K562 (cell line): ENCODE results near the gene GDF7. TPM values are rescaled to one million over a fixed set of nuclear protein-coding genes. Genes with fewer than 3 reads are reported as not detected.

Experiments
- ATAC-seq: fragments of 200-7000 bp; cut with Tn5 transposase; 3 replicates; pipeline ENCODE4 v1.9.1; 2020; ENCODE audit warnings: moderate library complexity
- BruUV-seq: library from RNA; stranded (reverse); fragments of 400-500 nt; replicated peaks from 2 replicates; lab custom pipeline; 2021; lab: Mats Ljungman, UMichigan
- CTCF ChIA-PET: fragments of 300-600 bp; formaldehyde crosslinking; extraction: SDS; loops from one replicate; lab custom pipeline; 2021; ENCODE audit warnings: low intra/inter-chr PET ratio; lab: Yijun Ruan, JAX
- POLR2A ChIA-PET: fragments of 300-600, 350-650 bp; sonication (Branson Sonifier 250); formaldehyde crosslinking; extraction: SDS; loops from one replicate; lab custom pipeline; 2021; ENCODE audit warnings: antibody characterized with exemption, inconsistent platforms; lab: Yijun Ruan, JAX
- DNase-seq, 4 experiments: peaks; one replicate each; pipeline versions ENCODE4 v3.0.0 to v3.0.0-alpha.2; 2011 to 2018; ENCODE audit warnings: low spot score in 3 of 4, mixed read lengths in 3 of 4; ENCODE audit errors: extremely low read depth in 1 of 4
- FAIRE-seq: peaks from 2 replicates; lab custom pipeline; 2011; peaks lifted over from hg19 to GRCh38; lab: Jason Lieb, UNC
- H2AFZ ChIP-seq: 2 replicates; pipeline ENCODE4 v1.6.0; 2011; ENCODE audit warnings: low read depth, low read length, control low read depth, inconsistent platforms
- H3K27ac ChIP-seq: fragments of 200-600 bp; 3 replicates; pipeline ENCODE4 v1.8.0; 2011; ENCODE audit warnings: low read depth, mild to moderate bottlenecking, control low read depth, inconsistent platforms, low read length, moderate library complexity, mixed read lengths; ENCODE audit errors: extremely low read depth
- H3K27me3 ChIP-seq, 2 experiments: fragments of 300-600 bp in 1 of 2; 2 replicates in 1 of 2; 3 replicates in 1 of 2; pipeline versions ENCODE4 v1.6.0 to v1.8.0; 2011; ENCODE audit warnings: inconsistent platforms in 2 of 2, low read length in 2 of 2, mild to moderate bottlenecking in 1 of 2, mixed read lengths in 1 of 2, moderate library complexity in 1 of 2; ENCODE audit not compliant: control insufficient read depth in 2 of 2, insufficient read depth in 2 of 2
- H3K36me3 ChIP-seq: fragments of 300-600 bp; 3 replicates; pipeline ENCODE4 v1.8.0; 2011; ENCODE audit warnings: mild to moderate bottlenecking, low read length, inconsistent platforms; ENCODE audit not compliant: control insufficient read depth, insufficient read depth
- H3K4me1 ChIP-seq, 2 experiments: fragments of 200-600 bp in 1 of 2; replicated peaks in 1 of 2; 2 replicates in 1 of 2; 3 replicates in 1 of 2; pipeline versions ENCODE4 v1.5.1 to v1.8.0; 2011; ENCODE audit warnings: inconsistent platforms in 2 of 2, low read length in 2 of 2, mild to moderate bottlenecking in 1 of 2, mixed read lengths in 1 of 2, moderate library complexity in 1 of 2; ENCODE audit not compliant: control insufficient read depth in 2 of 2, insufficient read depth in 2 of 2
- H3K4me2 ChIP-seq: 2 replicates; pipeline ENCODE4 v1.6.1; 2011; ENCODE audit warnings: low read length, control low read depth, inconsistent platforms, mixed read lengths; ENCODE audit not compliant: insufficient read depth
- H3K4me3 ChIP-seq: fragments of 200-600 bp; sonication (generic), shearing (Covaris generic); 2 replicates; pipeline ENCODE4 v1.5.1; 2016; ENCODE audit warnings: control low read depth, inconsistent platforms
- H3K79me2 ChIP-seq: fragments of 200-600 bp; 3 replicates; pipeline ENCODE4 v1.8.0; 2011; ENCODE audit warnings: low read length, inconsistent platforms; ENCODE audit not compliant: control insufficient read depth, insufficient read depth
- H3K9ac ChIP-seq, 2 experiments: 2 replicates each; pipeline versions ENCODE4 v1.6.0 to v1.6.1; 2011; ENCODE audit warnings: low read depth in 2 of 2, low read length in 2 of 2, control low read depth in 1 of 2, inconsistent platforms in 1 of 2, mild to moderate bottlenecking in 1 of 2, mixed read lengths in 1 of 2; ENCODE audit not compliant: insufficient read depth in 1 of 2
- H3K9me1 ChIP-seq: one replicate; pipeline ENCODE4 v1.6.0; 2011; ENCODE audit warnings: inconsistent platforms, mild to moderate bottlenecking, low read length, moderate library complexity; ENCODE audit not compliant: control insufficient read depth, insufficient read depth
- H3K9me3 ChIP-seq: replicated peaks from 2 replicates; pipeline ENCODE4 v1.5.1; 2011; ENCODE audit warnings: low read depth, low read length, inconsistent platforms; ENCODE audit not compliant: control insufficient read depth, insufficient read depth
- H4K20me1 ChIP-seq: replicated peaks from 2 replicates; pipeline ENCODE4 v1.6.1; 2011; ENCODE audit warnings: low read length, inconsistent platforms, mixed read lengths; ENCODE audit not compliant: control insufficient read depth, insufficient read depth
- ESRRA ChIP-seq: fragments of 450-650 bp; IDR thresholded peaks from 2 replicates; pipeline ENCODE4 v1.6.1; 2014; ENCODE audit warnings: low read depth, mild to moderate bottlenecking, moderate library complexity, borderline replicate concordance
- RBM15 ChIP-seq: fragments of 200-400 bp; formaldehyde crosslinking; IDR thresholded peaks from 2 replicates; pipeline ENCODE4 v1.6.1; 2018; ENCODE audit warnings: mild to moderate bottlenecking, low read length, moderate library complexity; ENCODE audit not compliant: insufficient read depth
- RBM22 ChIP-seq: fragments of 200-400 bp; formaldehyde crosslinking; IDR thresholded peaks from 2 replicates; pipeline ENCODE4 v1.6.1; 2018; ENCODE audit warnings: low read length, low read depth; ENCODE audit not compliant: poor library complexity, severe bottlenecking
- XRCC5 ChIP-seq: fragments of 200-400 bp; formaldehyde crosslinking; IDR thresholded peaks from 2 replicates; pipeline ENCODE4 v1.6.1; 2017; ENCODE audit warnings: low read depth, mild to moderate bottlenecking, low read length
- ZNF696 ChIP-seq: fragments of 250-450 bp; sonication (Bioruptor Pico); conservative IDR thresholded peaks from 2 replicates; pipeline ENCODE4 v1.4.0; 2020; ENCODE audit warnings: mild to moderate bottlenecking, moderate library complexity
- WGBS: fragments of 100-300 bp; shearing (Covaris generic); methylation state at CpG from one replicate; pipeline ENCODE4 v1.1.6; 2016; ENCODE audit warnings: low coverage, mixed read lengths; ENCODE audit not compliant: insufficient coverage; ENCODE audit errors: missing lambda C conversion rate; 5-methylcytosine and 5-hydroxymethylcytosine counted together
- in situ Hi-C: fragments of 300-500 bp; cut with MboI; formaldehyde crosslinking; loops from 4 replicates; pipeline ENCODE4 v1.15.0; 2018; ENCODE audit warnings: inconsistent platforms, mixed read lengths
- intact Hi-C: fragments of 100-400 bp; cut with micrococcal nuclease; formaldehyde crosslinking; loops from 2 replicates; pipeline ENCODE4 v1.14.2; 2022
- polyA plus RNA-seq, 8 experiments: library from polyadenylated mRNA; depleted of rRNA in 4 of 8; stranded (reverse) in 5 of 8; unstranded in 3 of 8; fragments of >200 nt; fragmentation: Nextera tagmentation in 2 of 8; fragmentation: Illumina TruSeq in 1 of 8; extraction: Ambion mirVana in 2 of 8; extraction: Trizol in 1 of 8; gene quantifications; 2 replicates each; pipeline versions ENCODE4 v1.2.1 to v1.2.3, GENCODE V29; 2011 to 2014; ENCODE audit warnings: inconsistent platforms in 1 of 8, missing spikeins in 1 of 8
- total RNA-seq, 7 experiments: library from RNA; depleted of rRNA in 6 of 7; stranded (reverse); fragments of >200 nt in 6 of 7; fragmentation: Illumina TruSeq in 2 of 7; extraction: Trizol in 2 of 7; gene quantifications; 2 replicates each; pipeline versions ENCODE4 v1.2.1 to v1.2.3, GENCODE V29; 2011 to 2021; ENCODE audit warnings: low replicate concordance in 1 of 7
- TF ChIP-seq, protein P1 (sequence below): fragments of 450-650 bp; IDR thresholded peaks from 2 replicates; pipeline ENCODE4 v1.6.1; 2016; ENCODE audit warnings: low read depth

Gene GDF7
- total and polyA plus RNA-seq, 9 of the 15 experiments (the other 6 are each of a cell fraction or from before 2014, with no cell fraction given), result 0.01 TPM; not detected in 7

DNA sequence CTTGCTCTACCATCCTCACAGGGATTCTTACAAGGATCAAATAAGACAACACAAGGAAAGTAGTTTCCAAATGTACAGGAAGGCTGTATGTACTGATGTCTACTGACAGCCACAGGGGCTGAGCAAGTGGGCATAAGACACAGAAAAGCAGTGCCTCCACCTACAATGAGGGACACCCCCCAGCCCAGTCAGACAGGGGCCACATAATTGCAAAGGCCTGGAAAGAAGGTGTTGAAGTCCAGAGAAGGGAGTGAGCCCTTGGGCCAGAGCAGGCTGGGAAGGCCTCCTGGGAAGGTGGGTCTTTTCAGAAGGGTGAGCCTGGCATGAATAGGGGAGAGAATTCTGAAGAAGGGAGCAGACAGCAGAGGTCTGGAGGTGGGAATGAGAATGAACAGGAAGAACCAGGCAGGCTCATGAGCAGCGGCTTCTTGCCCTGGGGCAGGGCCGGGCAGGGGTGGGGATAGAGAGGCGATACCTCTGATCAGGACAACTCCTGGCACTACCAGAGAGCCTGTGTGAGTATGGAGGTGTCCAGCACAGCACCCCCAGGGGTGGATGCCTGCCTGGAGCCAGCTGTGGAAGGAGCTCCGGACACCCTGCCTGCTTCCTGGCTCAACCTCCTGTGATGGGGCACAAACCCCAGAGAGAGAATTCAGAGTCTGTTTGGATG lies 46.1 kb upstream of the GDF7 start:
- CTCF ChIA-PET, result no interaction called here
- H3K4me2 ChIP-seq, result no peak overlapping the region
- intact Hi-C loops, result no loop called here
- in situ Hi-C loops, result no loop called here
- H3K36me3 ChIP-seq, result no peaks in the 10 kb centered on the region
- TF ChIP-seq RBM15, result no peak
- TF ChIP-seq, protein P1, sequence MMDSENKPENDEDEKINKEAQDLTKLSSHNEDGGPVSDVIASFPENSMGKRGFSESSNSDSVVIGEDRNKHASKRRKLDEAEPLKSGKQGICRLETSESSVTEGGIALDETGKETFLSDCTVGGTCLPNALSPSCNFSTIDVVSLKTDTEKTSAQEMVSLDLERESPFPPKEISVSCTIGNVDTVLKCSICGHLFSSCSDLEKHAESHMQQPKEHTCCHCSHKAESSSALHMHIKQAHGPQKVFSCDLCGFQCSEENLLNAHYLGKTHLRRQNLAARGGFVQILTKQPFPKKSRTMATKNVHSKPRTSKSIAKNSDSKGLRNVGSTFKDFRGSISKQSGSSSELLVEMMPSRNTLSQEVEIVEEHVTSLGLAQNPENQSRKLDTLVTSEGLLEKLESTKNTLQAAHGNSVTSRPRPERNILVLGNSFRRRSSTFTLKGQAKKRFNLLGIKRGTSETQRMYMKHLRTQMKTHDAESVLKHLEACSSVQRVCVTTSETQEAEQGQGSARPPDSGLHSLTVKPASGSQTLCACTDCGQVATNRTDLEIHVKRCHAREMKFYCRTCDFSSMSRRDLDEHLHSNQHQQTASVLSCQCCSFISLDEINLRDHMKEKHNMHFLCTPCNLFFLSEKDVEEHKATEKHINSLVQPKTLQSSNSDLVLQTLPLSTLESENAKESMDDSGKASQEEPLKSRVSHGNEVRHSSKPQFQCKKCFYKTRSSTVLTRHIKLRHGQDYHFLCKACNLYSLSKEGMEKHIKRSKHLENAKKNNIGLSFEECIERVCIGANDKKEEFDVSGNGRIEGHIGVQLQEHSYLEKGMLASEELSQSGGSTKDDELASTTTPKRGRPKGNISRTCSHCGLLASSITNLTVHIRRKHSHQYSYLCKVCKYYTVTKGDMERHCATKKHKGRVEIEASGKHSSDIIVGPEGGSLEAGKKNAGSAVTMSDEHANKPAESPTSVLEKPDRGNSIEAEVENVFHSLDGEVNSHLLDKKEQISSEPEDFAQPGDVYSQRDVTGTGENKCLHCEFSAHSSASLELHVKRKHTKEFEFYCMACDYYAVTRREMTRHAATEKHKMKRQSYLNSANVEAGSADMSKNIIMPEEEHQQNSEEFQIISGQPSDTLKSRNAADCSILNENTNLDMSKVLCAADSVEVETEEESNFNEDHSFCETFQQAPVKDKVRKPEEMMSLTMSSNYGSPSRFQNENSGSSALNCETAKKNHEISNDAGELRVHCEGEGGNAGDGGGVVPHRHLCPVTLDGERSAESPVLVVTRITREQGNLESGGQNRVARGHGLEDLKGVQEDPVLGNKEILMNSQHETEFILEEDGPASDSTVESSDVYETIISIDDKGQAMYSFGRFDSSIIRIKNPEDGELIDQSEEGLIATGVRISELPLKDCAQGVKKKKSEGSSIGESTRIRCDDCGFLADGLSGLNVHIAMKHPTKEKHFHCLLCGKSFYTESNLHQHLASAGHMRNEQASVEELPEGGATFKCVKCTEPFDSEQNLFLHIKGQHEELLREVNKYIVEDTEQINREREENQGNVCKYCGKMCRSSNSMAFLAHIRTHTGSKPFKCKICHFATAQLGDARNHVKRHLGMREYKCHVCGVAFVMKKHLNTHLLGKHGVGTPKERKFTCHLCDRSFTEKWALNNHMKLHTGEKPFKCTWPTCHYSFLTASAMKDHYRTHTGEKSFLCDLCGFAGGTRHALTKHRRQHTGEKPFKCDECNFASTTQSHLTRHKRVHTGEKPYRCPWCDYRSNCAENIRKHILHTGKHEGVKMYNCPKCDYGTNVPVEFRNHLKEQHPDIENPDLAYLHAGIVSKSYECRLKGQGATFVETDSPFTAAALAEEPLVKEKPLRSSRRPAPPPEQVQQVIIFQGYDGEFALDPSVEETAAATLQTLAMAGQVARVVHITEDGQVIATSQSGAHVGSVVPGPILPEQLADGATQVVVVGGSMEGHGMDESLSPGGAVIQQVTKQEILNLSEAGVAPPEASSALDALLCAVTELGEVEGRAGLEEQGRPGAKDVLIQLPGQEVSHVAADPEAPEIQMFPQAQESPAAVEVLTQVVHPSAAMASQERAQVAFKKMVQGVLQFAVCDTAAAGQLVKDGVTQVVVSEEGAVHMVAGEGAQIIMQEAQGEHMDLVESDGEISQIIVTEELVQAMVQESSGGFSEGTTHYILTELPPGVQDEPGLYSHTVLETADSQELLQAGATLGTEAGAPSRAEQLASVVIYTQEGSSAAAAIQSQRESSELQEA, result no peak
- no peak for TF ChIP-seq ZNF696 (CRISPR knock-in tag)
- TF ChIP-seq RBM22, result no peak
- TF ChIP-seq XRCC5, result no peak
- TF ChIP-seq ESRRA, result no peak
- TF ChIP-seq, all 486 proteins: peak for 0
- no peak overlapping the region for H3K27ac ChIP-seq
- no peaks in the 10 kb centered on the region for H4K20me1 ChIP-seq
- WGBS, result 35% methylated on average over 3 of the region's 4 CpGs
- DNase-seq (no peak), FAIRE-seq (no peak), ATAC-seq (no peak)
- H3K4me3 ChIP-seq, result no peak overlapping the region
- POLR2A ChIA-PET, result interaction anchor here (0.6 to 0.9 kb wide), 2 partner anchors 15 to 132 kb away, joined by 3 to 5 read pairs; no protein-coding TSS in a partner anchor
- no peaks in the 10 kb centered on the region for H3K27me3 ChIP-seq
- H3K9me3 ChIP-seq, result no peaks in the 10 kb centered on the region
- H3K9ac ChIP-seq, result 0 out of 4 replicates have a peak overlapping the region, but pooled peaks of 1 of the 2 experiments have one; percentile 35
- H2AFZ ChIP-seq, result no peak overlapping the region
- H3K4me1 ChIP-seq, result peaks cover 19 to 31% of the 10 kb centered on the region in 2 experiments
- no TSS peak for BruUV-seq
- H3K79me2 ChIP-seq, result no peaks in the 10 kb centered on the region
- H3K9me1 ChIP-seq, result no peaks in the 10 kb centered on the region
